Heart right ventricle (tissue), 16 donors: Measurements from ENCODE around the gene IFRD2. TPM values are rescaled to one million over a fixed set of nuclear protein-coding genes. Genes with fewer than 3 reads are reported as not detected.

ENCODE experiments used
- ATAC-seq, 8 donors: fragments of 200-7000 bp; cut with Tn5 transposase; one replicate each; pipeline ENCODE4 v1.9.1; 2020; ENCODE audit warnings: mild to moderate bottlenecking in 8 of 8, moderate library complexity in 8 of 8, moderate number of reproducible peaks in 1 of 8
- DNase-seq, 2 donors: peaks; one replicate each; pipeline ENCODE4 v3.0.0-alpha.2; 2020
- H3K27ac ChIP-seq, 10 donors: fragments of 200-600 bp; sonication (generic) in 2 of 10; one replicate each; pipeline versions ENCODE4 v1.5.0 to v1.8.0; 2020 to 2022; ENCODE audit warnings: mild to moderate bottlenecking in 3 of 10
- H3K27me3 ChIP-seq, 7 donors: fragments of 200-600 bp; one replicate each; pipeline ENCODE4 v1.8.0; 2021 to 2022; ENCODE audit warnings: mild to moderate bottlenecking in 2 of 7
- H3K36me3 ChIP-seq, 9 donors: fragments of 200-600 bp; sonication (generic) in 1 of 9; one replicate each; pipeline versions ENCODE4 v1.5.0 to v1.8.0; 2020 to 2022; ENCODE audit warnings: mild to moderate bottlenecking in 2 of 9
- H3K4me1 ChIP-seq, 9 donors: fragments of 200-600 bp; sonication (generic) in 1 of 9; one replicate each; pipeline versions ENCODE4 v1.5.0 to v1.8.0; 2020 to 2022; ENCODE audit warnings: mild to moderate bottlenecking in 4 of 9
- H3K4me3 ChIP-seq, 10 donors: fragments of 200-600 bp; sonication (generic) in 2 of 10; one replicate each; pipeline versions ENCODE4 v1.5.0 to v1.8.0; 2020 to 2022; ENCODE audit warnings: mild to moderate bottlenecking in 7 of 10, moderate library complexity in 2 of 10
- H3K9me3 ChIP-seq, 11 donors: fragments of 200-600 bp in 10 of 11; sonication (generic) in 2 of 11; one replicate each; pipeline versions ENCODE4 v1.5.0 to v1.8.0; 2013 to 2022; ENCODE audit warnings: mild to moderate bottlenecking in 2 of 11, control low read depth in 1 of 11, moderate library complexity in 1 of 11
- WGBS, 2 donors: extraction: QIAGEN DNeasy Blood & Tissue Kit; methylation state at CpG; one replicate each; pipeline ENCODE4 v1.1.7; 2013; ENCODE audit warnings: inconsistent platforms in 1 of 2; 5-methylcytosine and 5-hydroxymethylcytosine counted together
- intact Hi-C, 10 donors: fragments of 100-400 bp; cut with DNase I; formaldehyde crosslinking; loops; one replicate each; pipeline versions ENCODE4 v1.11.1 to v1.14.2; 2022
- long read RNA-seq, 3 donors: library from polyadenylated mRNA; unstranded; transcript quantifications; one replicate each; pipeline ENCODE4 v2.0.0, GENCODE V29; 2020 to 2021
- polyA plus RNA-seq, 2 donors: library from polyadenylated mRNA; stranded (reverse); fragments of 200-250 nt; gene quantifications; one replicate each; pipeline ENCODE4 v1.2.3, GENCODE V29; 2013
- total RNA-seq, 10 donors: library from RNA; stranded (reverse); fragmentation: NEBNext Ultra II Directional in 3 of 10; extraction: Animal tissue kit (Norgen Biotek cat#: 25700) in 3 of 10; gene quantifications; one replicate each; pipeline versions ENCODE4 v1.2.1 to v1.2.4, GENCODE V29; 2021 to 2023
- TF ChIP-seq, protein P1 (sequence below), 9 donors: fragments of 200-600 bp; sonication (generic) in 2 of 9; IDR thresholded peaks; one replicate each; pipeline versions ENCODE4 v1.5.0 to v1.8.0; 2021 to 2022; ENCODE audit warnings: antibody characterized with exemption in 9 of 9, mild to moderate bottlenecking in 5 of 9, moderate library complexity in 1 of 9
- donor health status: Arrhythmogenic right ventricular cardiomyopathy.
- donor health status: ischemic (EF 13 %, LVEDD 7.1; RV severe dilation, severe dysfunction).
- donor health status: healthy with polysubstance abuse.
- donor health status: DM: no; HTN: yes; CAD: no.
- donor health status: DM: no; HTN: no; CAD: no.
- donor health status: ischemic (EF 25% LVEDD 6.9; RV normal size, moderate dysfunction).
- donor health status: ischemic (EF 25% LVEDD 5.7; RV mildly dilated, moderate dysfunction).
- donor health status: healthy.
- donor health status: DM: yes; HTN: yes; CAD: no.
- donor health status: Ischemic cardiomyopathy.
- donor health status: ischemic (EF 35%, LVEDD 5.7; RV mildly dilated, moderate dysfunction).
- donor health status: nonischemic (EF 11% LVEDD 7.7; RV severe dilation, severe dysfunction).
- donor health status: DM: yes; HTN: yes; CAD: no.
- donor health status: PGD.
- donor health status: ischemic (EF 29% LVEDD 5.4; RV normal size, mild dysfunction).
- donor health status: nonischemic (EF 23%, LVEDD 6.1; RV moderate dilation, normal function).

Gene IFRD2, protein sequence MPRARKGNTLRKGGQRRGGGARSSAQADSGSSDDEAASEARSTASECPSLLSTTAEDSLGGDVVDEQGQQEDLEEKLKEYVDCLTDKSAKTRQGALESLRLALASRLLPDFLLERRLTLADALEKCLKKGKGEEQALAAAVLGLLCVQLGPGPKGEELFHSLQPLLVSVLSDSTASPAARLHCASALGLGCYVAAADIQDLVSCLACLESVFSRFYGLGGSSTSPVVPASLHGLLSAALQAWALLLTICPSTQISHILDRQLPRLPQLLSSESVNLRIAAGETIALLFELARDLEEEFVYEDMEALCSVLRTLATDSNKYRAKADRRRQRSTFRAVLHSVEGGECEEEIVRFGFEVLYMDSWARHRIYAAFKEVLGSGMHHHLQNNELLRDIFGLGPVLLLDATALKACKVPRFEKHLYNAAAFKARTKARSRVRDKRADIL
- 10 to 100 TPM; 45.3 to 96.2 (median 54.1) TPM for total RNA-seq
- 100 to 1,000 TPM in 1 of 2 donors, 10 to 100 TPM in 1; 88.1 to 123 TPM for polyA plus RNA-seq
- long read RNA-seq, donor 1, transcript IFRD2-202 (12 exons, 2,109 nt), result major isoform, 235 of 315 reads
- long read RNA-seq, donor 1, partial matches to known transcripts, result 51 of 315 reads
- long read RNA-seq, donor 1, other reads (novel, unspliced or antisense), result 29 of 315 reads
- long read RNA-seq, donor 2, transcript IFRD2-202 (12 exons, 2,109 nt), result major isoform, 158 of 222 reads
- long read RNA-seq, donor 2, partial matches to known transcripts, result 29 of 222 reads
- long read RNA-seq, donor 2, other reads (novel, unspliced or antisense), result 34 of 222 reads
- long read RNA-seq, donor 3, transcript IFRD2-202 (12 exons, 2,109 nt), result major isoform, 497 of 637 reads
- long read RNA-seq, donor 3, partial matches to known transcripts, result 64 of 637 reads
- long read RNA-seq, donor 3, other reads (novel, unspliced or antisense), result 73 of 637 reads

DNA sequence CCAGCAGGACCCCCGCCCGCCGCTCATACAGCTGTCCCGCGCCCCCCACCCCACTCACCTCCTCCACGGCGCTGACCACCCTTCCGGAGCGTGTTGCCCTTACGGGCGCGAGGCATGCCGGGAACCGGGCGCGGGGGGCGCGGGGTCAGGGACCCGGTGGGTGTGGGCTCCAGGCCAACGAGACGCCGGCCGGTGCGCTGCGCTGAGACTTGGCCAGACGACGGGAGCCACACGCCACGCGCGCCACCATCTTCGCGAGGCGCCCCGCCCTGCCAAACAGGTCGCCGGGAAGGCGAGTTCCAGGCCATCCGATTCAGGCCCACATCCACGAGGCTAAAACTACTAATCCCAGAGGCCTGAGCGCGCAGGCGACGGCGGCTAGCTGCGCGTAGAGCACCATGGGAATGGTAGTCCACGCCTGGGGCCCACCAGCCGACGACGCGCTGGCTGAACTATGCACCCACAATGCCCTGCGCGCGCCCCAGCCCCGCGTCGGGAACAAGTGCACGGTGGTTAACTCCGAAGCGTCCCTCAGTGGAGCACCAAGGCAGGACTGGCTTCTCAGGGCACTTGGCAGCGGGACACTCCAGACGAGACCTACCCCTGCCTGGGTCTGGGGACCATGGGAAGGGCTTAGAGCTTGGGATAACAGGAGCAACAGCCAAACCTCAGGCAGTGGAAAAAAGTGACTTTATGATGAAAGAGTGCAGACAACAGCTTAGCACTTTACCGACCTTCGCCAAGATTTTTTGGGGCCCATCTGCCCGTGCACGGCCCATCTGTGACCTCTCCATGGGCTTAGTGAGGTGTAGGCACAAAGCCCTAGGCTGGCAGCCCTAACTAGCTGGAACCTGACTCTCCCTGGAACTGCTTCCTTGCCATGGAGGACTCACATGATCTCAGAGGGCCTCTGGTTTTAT lies at the start of gene IFRD2:
Gene IFRD2 (minus strand): TSS at position 271 of the 920 bp plus-strand sequence. CDS start 155 bp downstream, at position 116.
- WGBS, 2 donors, result 1 to 2% methylated on average over 60 to 67 of the region's 67 CpGs
- Histone ChIP-seq H3K27ac (peak within 1 kb of the TSS; percentile 20 to 95 (median 92)), H3K4me1 (peaks cover 17 to 41% (median 29%) of the 10 kb centered on the region in 9 donors), H3K9me3 (no peaks in the 10 kb centered on the region), H3K36me3 (peaks cover 0 to 39% (median 25%) of the 10 kb centered on the region in 9 donors), H3K4me3 (peak within 1 kb of the TSS; percentile 84 to 100 (median 94)), H3K27me3 (no peaks in the 10 kb centered on the region)
- DNase-seq, result peak; percentile 97
- intact Hi-C loops, result no loop called here
- TF ChIP-seq, protein P1, sequence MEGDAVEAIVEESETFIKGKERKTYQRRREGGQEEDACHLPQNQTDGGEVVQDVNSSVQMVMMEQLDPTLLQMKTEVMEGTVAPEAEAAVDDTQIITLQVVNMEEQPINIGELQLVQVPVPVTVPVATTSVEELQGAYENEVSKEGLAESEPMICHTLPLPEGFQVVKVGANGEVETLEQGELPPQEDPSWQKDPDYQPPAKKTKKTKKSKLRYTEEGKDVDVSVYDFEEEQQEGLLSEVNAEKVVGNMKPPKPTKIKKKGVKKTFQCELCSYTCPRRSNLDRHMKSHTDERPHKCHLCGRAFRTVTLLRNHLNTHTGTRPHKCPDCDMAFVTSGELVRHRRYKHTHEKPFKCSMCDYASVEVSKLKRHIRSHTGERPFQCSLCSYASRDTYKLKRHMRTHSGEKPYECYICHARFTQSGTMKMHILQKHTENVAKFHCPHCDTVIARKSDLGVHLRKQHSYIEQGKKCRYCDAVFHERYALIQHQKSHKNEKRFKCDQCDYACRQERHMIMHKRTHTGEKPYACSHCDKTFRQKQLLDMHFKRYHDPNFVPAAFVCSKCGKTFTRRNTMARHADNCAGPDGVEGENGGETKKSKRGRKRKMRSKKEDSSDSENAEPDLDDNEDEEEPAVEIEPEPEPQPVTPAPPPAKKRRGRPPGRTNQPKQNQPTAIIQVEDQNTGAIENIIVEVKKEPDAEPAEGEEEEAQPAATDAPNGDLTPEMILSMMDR (IDR thresholded peaks at IDR 0.05), result peak in 1 of 9 donors; percentile 9
- peak; percentile 90 to 97 (median 96) for ATAC-seq

DNA sequence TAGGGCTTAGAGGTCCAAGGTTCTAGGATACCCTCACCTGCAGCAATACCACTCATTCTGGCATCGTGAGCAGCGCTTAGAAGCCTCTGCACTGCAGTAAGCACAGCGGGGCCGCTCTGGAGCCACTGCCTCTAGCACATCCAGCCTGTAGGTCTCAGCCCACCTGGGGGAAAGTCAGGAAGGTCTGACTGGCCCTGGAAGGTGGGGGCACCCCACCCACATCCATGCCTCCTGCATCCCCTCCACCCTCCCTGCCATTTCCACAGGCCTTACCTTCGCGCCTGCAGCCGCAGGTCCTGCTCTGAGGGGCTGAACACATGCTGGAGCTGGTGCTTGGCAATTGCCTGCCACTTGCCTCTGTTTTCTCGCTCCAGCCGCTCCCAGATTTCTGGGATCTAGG lies 49.3 kb upstream of the IFRD2 start:
- Histone ChIP-seq H3K36me3 (no peaks in the 10 kb centered on the region), H3K4me1 (peaks cover 19 to 63% (median 49%) of the 10 kb centered on the region in 9 donors), H3K4me3 (peak overlapping the region in 8 of 10 donors; percentile 47 to 88 (median 64)), H3K27me3 (no peaks in the 10 kb centered on the region), H3K27ac (peak overlapping the region in 8 of 10 donors; percentile 90 to 100 (median 97)), H3K9me3 (no peaks in the 10 kb centered on the region)
- ATAC-seq, result no peak
- intact Hi-C loops, result loop anchor here in 1 of 10 donors (10.0 kb wide), 1 partner anchor 1093 kb away; no protein-coding TSS in a partner anchor
- 89 to 96% methylated on average over 9 of the region's 9 CpGs for WGBS, 2 donors
- no peak for DNase-seq
- TF ChIP-seq, protein P1 (IDR thresholded peaks at IDR 0.05), result no peak

- Histone ChIP-seq H3K4me1 (peaks cover 17 to 64% (median 51%) of the 10 kb centered on the region in 9 donors), H3K27ac (peak within 1 kb of the TSS; percentile 51 to 100 (median 96)), H3K36me3 (peaks cover 0 to 5% (median 0%) of the 10 kb centered on the region in 9 donors), H3K9me3 (no peaks in the 10 kb centered on the region), H3K4me3 (peak within 1 kb of the TSS; percentile 46 to 88 (median 64)), H3K27me3 (no peaks in the 10 kb centered on the region)
- peak; percentile 79 to 81 for DNase-seq
- TF ChIP-seq, protein P1 (IDR thresholded peaks at IDR 0.05), result peak in 1 of 9 donors; percentile 12
- intact Hi-C loops, result loop anchor here in 1 of 10 donors (10.0 kb wide), 1 partner anchor 1094 kb away; no protein-coding TSS in a partner anchor
- WGBS, 2 donors, result 6 to 8% methylated on average over 63 to 85 of the region's 85 CpGs
- peak; percentile 12 to 58 (median 38) for ATAC-seq
These were observed 48.5 kb upstream of the IFRD2 start, which contains the start of gene RASSF1 for GRCh38 chr3:50340448-50341329. Gene RASSF1 (minus strand): TSS chr3:50340836. CDS start chr3:50340805, 31 bp downstream.
